Mucosa of descending colon (tissue), 3 donors: ENCODE results near the gene JPH2. TPM values are rescaled to one million over a fixed set of nuclear protein-coding genes. Genes with fewer than 3 reads are reported as not detected.

Source experiments
- ATAC-seq: fragments of 200-7000 bp; cut with Tn5 transposase; one replicate; pipeline ENCODE4 v1.9.1; 2020; ENCODE audit warnings: mild to moderate bottlenecking, moderate library complexity
- DNase-seq, 3 donors: peaks; one replicate each; pipeline ENCODE4 v3.0.0-alpha.2; 2020
- H3K36me3 ChIP-seq: fragments of 200-600 bp; one replicate; pipeline ENCODE4 v1.8.0; 2021; ENCODE audit warnings: low read depth, mild to moderate bottlenecking
- H3K4me1 ChIP-seq: fragments of 200-600 bp; one replicate; pipeline ENCODE4 v1.8.0; 2021; ENCODE audit warnings: low read depth, mild to moderate bottlenecking
- H3K4me3 ChIP-seq: fragments of 200-600 bp; one replicate; pipeline ENCODE4 v1.8.0; 2021; ENCODE audit warnings: mild to moderate bottlenecking
- H3K9me3 ChIP-seq: fragments of 200-600 bp; one replicate; pipeline ENCODE4 v1.8.0; 2021; ENCODE audit warnings: mild to moderate bottlenecking
- CTCF ChIP-seq: fragments of 200-600 bp; IDR thresholded peaks from one replicate; pipeline ENCODE4 v1.8.0; 2022; ENCODE audit warnings: antibody characterized with exemption, mild to moderate bottlenecking
- intact Hi-C, 2 donors: fragments of 100-400 bp; cut with DNase I in 1 of 2; cut with micrococcal nuclease in 1 of 2; formaldehyde crosslinking; loops; one replicate each; pipeline versions ENCODE4 v1.11.0 to v1.11.1; 2022; cut with DNase I, micrococcal nuclease
- total RNA-seq, 3 donors: library from RNA; stranded (reverse); fragmentation: NEBNext Ultra II Directional in 2 of 3; extraction: Animal tissue kit (Norgen Biotek cat#: 25700) in 2 of 3; gene quantifications; one replicate each; pipeline versions ENCODE4 v1.2.1 to v1.2.4, GENCODE V29; 2021 to 2023
- donor health status: DM: no; HTN: no; CAD: no; lungs with moderate emphysema.
- donor health status: DM: no; HTN: no; CAD: no.
- donor health status: DM: no; HTN: yes; CAD: no.

Gene JPH2
- total RNA-seq, 3 donors from 2014 or later = 2.3 to 87.3 (median 8.3) TPM

DNA sequence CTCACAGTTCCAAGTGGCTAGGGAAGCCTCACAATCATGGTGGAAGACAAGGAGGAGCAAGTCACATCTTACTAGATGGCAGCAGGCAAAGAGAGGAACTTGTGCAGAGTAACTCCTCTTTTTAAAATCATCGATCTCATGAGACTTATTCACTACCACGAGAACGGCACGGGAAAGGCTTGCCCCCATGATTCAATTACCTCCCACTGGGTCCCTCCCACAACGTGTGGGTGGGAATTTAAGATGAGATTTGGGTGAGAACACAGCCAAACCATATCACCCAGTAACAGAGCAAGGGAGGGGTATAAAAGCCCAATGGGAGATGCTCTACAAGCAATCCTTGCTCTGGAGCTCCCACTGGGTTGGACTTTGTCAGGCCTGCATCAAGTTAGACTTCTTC lies 80.4 kb downstream of the JPH2 start:
- H3K4me1 ChIP-seq = no peaks in the 10 kb centered on the region
- H3K9me3 ChIP-seq = peaks cover 6% of the 10 kb centered on the region
- H3K4me3 ChIP-seq = no peak overlapping the region
- TF ChIP-seq CTCF = no peak
- intact Hi-C loops = no loop called here
- ATAC-seq (no peak), DNase-seq (no peak)
- no peaks in the 10 kb centered on the region for H3K36me3 ChIP-seq

- intact Hi-C loops = no loop called here
- Histone ChIP-seq H3K4me1 (no peaks in the 10 kb centered on the region), H3K9me3 (peaks cover 6% of the 10 kb centered on the region), H3K36me3 (no peaks in the 10 kb centered on the region), H3K4me3 (no peak overlapping the region)
- ATAC-seq = no peak
- DNase-seq = peak in 1 of 3 donors; percentile 14
- no peak for TF ChIP-seq CTCF
These were observed 82.0 kb downstream of the JPH2 start for GRCh38 chr20:44104798-44105517.

DNA sequence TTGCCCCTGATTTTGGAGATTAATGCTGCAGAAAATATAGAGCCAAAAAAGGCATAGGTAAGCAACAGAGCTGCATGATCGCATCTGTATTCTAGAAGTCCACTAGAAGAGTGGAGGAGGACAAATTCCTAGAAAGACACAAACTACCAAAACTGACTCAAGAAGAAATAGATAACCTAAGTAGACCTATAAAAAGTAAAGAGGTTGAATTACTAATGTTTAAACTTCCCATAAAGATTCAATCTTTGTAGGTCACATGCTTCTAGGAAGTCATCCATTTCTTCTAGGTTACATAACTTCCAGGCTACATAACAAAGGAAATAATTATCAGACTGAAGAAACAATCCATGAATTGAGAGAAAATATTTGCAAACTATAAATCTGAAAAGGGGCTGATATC lies 84.4 kb downstream of the JPH2 start:
- Histone ChIP-seq H3K4me1 (no peaks in the 10 kb centered on the region), H3K9me3 (peaks cover under 1% of the 10 kb centered on the region), H3K4me3 (no peak overlapping the region), H3K36me3 (no peaks in the 10 kb centered on the region)
- DNase-seq = no peak
- no peak for ATAC-seq
- intact Hi-C loops = no loop called here
- no peak for TF ChIP-seq CTCF

GRCh38 chr20:44099832-44100231 lies 87.2 kb downstream of the JPH2 start:
- H3K4me3 ChIP-seq = no peak overlapping the region
- intact Hi-C loops = no loop called here
- DNase-seq (no peak), ATAC-seq (no peak)
- no peaks in the 10 kb centered on the region for H3K9me3 ChIP-seq
- H3K36me3 ChIP-seq = no peaks in the 10 kb centered on the region
- no peaks in the 10 kb centered on the region for H3K4me1 ChIP-seq
- TF ChIP-seq CTCF = no peak

DNA sequence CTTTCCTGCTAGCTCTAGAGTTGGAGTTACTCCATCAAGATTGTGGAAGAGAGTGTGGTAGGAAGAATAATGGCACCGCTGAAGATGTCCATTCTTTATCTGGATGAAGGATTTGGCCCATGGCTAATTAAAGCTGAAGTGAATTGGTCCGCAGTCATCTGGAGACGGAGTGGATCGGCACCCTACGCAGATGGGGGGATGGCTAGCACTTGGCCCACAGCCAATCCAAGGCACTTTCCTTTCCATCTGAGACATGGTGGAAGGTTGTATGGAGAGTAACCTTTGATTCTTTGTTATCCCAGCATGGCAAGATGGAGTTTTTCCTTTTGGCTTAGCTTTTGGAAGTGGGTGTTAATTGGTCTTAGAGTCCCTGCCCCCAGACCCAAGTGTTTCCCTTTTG lies 88.3 kb downstream of the JPH2 start:
- intact Hi-C loops = no loop called here
- Histone ChIP-seq H3K9me3 (no peaks in the 10 kb centered on the region), H3K36me3 (no peaks in the 10 kb centered on the region), H3K4me1 (no peaks in the 10 kb centered on the region), H3K4me3 (no peak overlapping the region)
- ATAC-seq (no peak), DNase-seq (no peak)
- no peak for TF ChIP-seq CTCF

- TF ChIP-seq CTCF = no peak
- intact Hi-C loops = no loop called here
- Histone ChIP-seq H3K4me1 (no peaks in the 10 kb centered on the region), H3K36me3 (no peaks in the 10 kb centered on the region), H3K9me3 (no peaks in the 10 kb centered on the region), H3K4me3 (no peak overlapping the region)
- no peak for ATAC-seq
- no peak for DNase-seq
These were observed 88.7 kb downstream of the JPH2 start for GRCh38 chr20:44098256-44098630.
